GM21529 (cell line): ENCODE data around the gene ACHE.
A peak's percentile ranks its signal among the peaks of the same experiment; 100 is the strongest.
"Not testable (repeated sequence)": the region's sequence is repeated elsewhere in the genome, so short reads cannot be mapped to it uniquely, and the experiment has no call there.

Experiments
- ATAC-seq: cut with Tn5 transposase; IDR thresholded peaks from one replicate; pipeline ENCODE4 v1.9.1; 2021; ENCODE audit not compliant: unreplicated experiment

The ACHE gene

DNA sequence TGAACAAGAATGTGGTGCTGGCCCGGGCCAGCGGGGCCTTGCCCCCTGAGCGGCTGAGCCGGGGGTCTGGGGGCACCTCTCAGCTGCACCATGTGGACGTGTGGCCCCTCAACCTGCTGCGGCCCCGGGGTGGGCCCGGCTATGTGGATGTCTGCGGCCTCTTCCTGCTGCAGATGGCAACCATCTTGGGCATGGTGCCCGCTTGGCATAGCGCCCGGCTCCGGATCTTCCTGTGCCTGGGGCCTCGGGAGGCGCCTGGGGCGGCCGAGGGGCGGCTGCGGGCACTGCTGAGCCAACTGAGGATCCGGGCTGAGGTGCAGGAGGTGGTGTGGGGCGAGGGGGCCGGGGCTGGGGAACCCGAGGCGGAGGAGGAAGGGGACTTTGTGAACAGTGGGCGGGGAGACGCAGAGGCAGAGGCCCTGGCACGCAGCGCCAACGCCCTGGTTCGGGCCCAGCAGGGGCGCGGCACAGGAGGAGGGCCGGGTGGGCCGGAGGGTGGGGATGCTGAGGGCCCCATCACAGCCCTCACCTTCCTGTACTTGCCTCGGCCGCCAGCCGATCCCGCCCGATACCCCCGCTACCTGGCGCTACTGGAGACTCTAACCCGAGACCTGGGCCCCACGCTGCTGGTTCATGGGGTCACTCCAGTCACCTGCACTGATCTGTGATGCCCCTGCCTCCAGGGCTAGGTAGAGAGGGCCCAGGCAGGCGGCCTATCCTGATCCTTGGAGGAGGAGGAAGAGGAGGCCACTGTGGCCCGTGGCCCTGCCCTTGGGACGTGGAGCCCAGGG, 29.6 kb downstream of the ACHE start:
- no peak for ATAC-seq

DNA sequence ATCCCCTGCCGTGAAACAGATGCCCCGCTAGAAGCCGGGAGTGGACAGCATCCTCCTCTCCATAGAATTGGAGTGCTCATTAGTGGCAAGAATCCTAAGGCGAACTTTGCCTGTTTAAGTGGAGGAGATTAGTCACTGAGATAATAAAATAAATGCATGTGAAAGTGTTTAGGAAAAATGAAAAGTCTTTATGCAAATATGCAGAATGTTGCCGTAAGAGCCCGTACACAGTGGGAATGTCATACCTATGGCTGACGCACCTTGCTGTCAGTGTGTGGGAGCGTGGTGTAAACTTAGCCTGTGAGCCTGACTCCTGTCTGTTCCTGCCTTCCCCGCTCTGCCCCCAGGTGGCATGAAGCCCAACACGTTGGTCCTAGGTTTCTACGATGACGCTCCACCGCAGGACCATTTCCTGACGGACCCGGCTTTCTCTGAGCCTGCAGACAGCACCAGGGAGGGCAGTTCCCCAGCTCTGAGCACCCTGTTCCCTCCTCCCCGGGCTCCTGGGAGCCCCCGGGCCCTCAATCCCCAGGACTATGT, 30.2 kb downstream of the ACHE start:
- no peak for ATAC-seq

- ATAC-seq: no peak
Measured at GRCh38 chr7:100864263-100864845, 31.3 kb downstream of the ACHE start.

DNA sequence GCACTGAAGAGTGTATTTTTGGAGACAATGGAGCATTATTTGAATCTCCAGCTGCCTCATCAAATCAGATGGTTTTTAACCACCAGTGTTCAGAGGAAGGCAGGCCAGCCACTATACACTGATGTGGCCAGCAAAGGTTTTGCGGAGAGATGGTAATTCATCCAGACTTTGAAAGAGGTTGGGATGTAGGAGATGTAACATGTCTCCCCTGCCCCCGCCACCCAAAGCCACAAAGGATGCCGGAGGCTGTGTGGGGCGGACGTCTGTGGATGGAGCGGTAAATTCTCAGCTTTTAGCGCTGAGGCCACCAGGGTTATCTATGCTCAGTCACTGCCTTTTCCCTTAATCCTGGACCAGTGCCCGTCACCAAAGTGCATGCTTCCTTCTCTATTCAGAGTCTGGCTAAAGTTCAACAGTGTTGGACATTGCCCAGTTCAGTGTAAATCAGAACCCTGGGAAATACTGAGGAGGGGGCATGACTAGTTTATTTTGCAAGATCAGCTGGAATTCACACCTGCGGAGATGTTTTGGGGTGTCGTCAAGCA, 32.2 kb downstream of the ACHE start:
- no peak for ATAC-seq

DNA sequence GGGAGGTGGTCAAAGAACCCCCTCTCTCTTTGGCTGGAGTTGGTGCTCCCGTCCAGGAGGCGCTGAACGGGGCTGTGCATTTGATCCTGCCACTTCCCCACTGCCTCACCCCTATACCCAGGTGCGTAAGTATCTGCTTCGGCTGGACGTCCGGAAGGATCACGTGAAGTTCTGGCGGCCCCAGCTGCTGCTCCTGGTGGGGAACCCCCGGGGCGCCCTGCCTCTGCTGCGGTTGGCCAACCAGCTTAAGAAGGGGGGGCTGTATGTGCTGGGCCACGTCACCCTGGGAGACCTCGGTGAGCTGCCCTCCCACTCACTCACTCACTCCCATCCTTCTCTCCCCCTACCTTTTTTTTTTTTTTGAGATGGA, 34.1 kb downstream of the ACHE start:
- no peak for ATAC-seq

GRCh38 chr7:100860702-100861615, 34.7 kb downstream of the ACHE start:
- no peak for ATAC-seq

DNA sequence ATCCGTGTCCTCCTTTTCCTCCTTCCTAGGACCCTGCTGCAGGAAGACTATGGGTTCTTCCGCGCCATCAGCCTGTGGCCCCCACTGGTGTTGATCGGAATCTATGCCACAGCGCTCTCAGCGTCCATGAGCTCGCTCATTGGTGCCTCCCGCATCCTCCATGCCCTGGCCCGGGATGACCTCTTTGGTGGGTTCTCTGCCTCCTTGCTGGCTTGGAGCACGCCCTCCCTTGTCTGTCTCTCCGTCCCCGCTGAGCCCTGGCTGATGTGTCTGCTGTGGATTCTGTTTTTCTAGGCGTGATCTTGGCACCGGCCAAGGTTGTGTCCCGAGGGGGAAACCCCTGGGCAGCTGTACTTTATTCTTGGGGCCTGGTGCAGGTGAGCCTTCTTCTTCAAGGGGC, 35.8 kb downstream of the ACHE start:
- ATAC-seq: no peak

GRCh38 chr7:100856871-100857282, 38.8 kb downstream of the ACHE start:
- no peak for ATAC-seq

- no peak for ATAC-seq
Measured at GRCh38 chr7:100855515-100855914, 40.2 kb downstream of the ACHE start.

GRCh38 chr7:100854899-100855298, 40.8 kb downstream of the ACHE start:
- not testable (repeated sequence) for ATAC-seq

DNA sequence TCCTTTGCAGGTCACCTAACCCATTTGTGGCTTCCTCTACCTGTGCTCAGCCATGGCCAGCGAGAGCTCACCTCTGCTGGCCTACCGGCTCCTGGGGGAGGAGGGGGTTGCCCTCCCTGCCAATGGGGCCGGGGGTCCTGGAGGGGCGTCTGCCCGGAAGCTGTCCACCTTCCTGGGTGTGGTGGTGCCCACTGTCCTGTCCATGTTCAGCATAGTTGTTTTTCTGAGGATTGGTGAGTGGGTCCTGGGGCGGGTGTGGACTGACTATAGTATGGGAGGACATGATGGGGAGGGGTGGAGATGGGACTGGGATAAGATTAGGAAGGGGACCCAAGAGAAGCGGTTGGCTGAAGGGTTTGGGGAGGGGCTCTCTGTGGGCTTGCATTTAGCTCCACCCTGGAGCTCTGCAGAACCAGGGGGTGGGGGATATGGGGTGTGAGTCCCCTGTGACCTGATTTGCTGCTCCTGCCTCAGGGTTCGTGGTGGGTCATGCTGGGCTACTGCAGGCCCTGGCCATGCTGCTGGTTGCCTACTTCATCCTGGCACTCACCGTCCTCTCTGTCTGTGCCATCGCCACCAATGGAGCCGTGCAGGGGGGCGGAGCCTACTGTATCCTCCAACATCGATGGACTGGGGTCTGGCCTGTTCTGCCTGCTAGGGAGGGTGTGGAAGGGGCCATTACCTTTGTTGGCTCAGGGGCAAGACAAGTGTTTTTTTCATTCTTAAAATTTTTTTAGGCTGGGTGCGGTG, 41.4 kb downstream of the ACHE start:
- ATAC-seq: no peak

- ATAC-seq: peak; percentile 95
Measured at GRCh38 chr7:100852048-100852872, 43.4 kb downstream of the ACHE start, which contains the start of gene SLC12A9. Gene SLC12A9, plus strand, starts transcription at chr7:100852713. Its CDS starts 1,485 bp downstream, at chr7:100854198.

- ATAC-seq: no peak
Measured at GRCh38 chr7:100847360-100847759, 48.3 kb downstream of the ACHE start.

DNA sequence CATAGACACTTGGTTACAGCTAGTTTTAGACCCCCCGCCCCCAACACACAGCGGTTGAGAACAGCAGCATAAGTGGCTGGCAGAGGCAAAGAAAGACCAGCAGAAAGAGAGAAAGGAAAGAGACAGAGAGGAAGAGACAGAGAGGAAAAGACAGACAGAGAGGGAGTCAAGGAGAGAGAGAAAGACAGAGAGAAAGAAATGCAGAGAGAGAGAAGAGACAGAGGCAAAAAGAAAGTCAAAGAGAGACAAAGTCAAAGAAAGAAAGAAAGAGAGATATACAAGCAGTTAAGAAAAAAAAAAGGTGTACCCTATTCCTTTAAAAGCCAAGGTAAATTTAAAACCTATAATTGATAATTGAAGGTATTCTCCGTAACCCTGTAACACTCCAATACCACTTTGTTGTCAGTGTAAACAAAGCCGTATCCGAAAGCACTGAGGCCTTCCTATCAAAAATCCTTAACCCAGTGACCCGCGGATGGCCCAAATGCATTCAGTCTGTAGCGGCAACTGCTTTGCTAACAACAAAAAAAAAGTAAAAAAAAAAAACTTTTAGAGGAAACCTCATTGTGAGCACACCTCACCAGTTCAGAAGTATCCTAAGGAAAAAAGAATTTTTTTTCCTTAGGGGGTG, 55.1 kb downstream of the ACHE start:
- ATAC-seq: no peak
